Vagina (tissue), 2 donors: Measurements from ENCODE around the gene LTBP3. TPM values are rescaled to one million over a fixed set of nuclear protein-coding genes. Genes with fewer than 3 reads are reported as not detected.

Experiments
- DNase-seq, 2 donors: peaks; one replicate each; pipeline ENCODE4 v3.0.0-alpha.2; 2017; ENCODE audit errors: extremely low spot score in 2 of 2
- H3K27ac ChIP-seq: fragments of 200-600 bp; sonication (generic); one replicate; pipeline ENCODE4 v1.5.1; 2019
- H3K27me3 ChIP-seq: fragments of 200-600 bp; sonication (generic); one replicate; pipeline ENCODE4 v1.5.1; 2019
- H3K36me3 ChIP-seq, 2 donors: fragments of 200-600 bp; sonication (generic); one replicate each; pipeline ENCODE4 v1.5.1; 2017 to 2019
- H3K4me1 ChIP-seq: fragments of 200-600 bp; sonication (generic); one replicate; pipeline ENCODE4 v1.5.1; 2019
- H3K4me3 ChIP-seq, 2 donors: fragments of 200-600 bp; sonication (generic); 1 replicate in 1 of 2; 2 replicates in 1 of 2; pipeline ENCODE4 v1.5.1; 2016 to 2019
- H3K9me3 ChIP-seq: fragments of 200-600 bp; sonication (generic); one replicate; pipeline ENCODE4 v1.5.1; 2019
- POLR2A ChIP-seq, 2 donors: fragments of 450-650 bp; IDR thresholded peaks; one replicate each; pipeline ENCODE4 v1.6.1; 2017; ENCODE audit warnings: antibody characterized with exemption in 2 of 2, mild to moderate bottlenecking in 2 of 2, moderate library complexity in 2 of 2
- POLR2AphosphoS5 ChIP-seq, 2 donors: sonication (generic); formaldehyde crosslinking; IDR thresholded peaks; one replicate each; pipeline ENCODE4 v1.9.0; 2017; ENCODE audit warnings: antibody characterized with exemption in 2 of 2, mild to moderate bottlenecking in 2 of 2, low read depth in 1 of 2; ENCODE audit not compliant: insufficient read depth in 1 of 2
- intact Hi-C: fragments of 100-400 bp; cut with DNase I; formaldehyde crosslinking; loops from one replicate; pipeline ENCODE4 v1.15.1; 2023
- total RNA-seq: library from RNA; depleted of rRNA; stranded (reverse); fragments of >200 nt; gene quantifications from one replicate; pipeline ENCODE4 v1.2.3, GENCODE V29; 2016
- TF ChIP-seq, protein P1 (sequence below), 3 experiments: fragments of 450-650 bp in 2 of 3; fragments of 200-600 bp in 1 of 3; sonication (generic) in 1 of 3; IDR thresholded peaks; one replicate each; pipeline ENCODE4 v1.5.1; 2017 to 2019; ENCODE audit warnings: antibody characterized with exemption in 3 of 3, mild to moderate bottlenecking in 2 of 3, moderate library complexity in 2 of 3

The LTBP3 gene
- total RNA-seq, 1 donor from 2014 or later, result 246 TPM

DNA sequence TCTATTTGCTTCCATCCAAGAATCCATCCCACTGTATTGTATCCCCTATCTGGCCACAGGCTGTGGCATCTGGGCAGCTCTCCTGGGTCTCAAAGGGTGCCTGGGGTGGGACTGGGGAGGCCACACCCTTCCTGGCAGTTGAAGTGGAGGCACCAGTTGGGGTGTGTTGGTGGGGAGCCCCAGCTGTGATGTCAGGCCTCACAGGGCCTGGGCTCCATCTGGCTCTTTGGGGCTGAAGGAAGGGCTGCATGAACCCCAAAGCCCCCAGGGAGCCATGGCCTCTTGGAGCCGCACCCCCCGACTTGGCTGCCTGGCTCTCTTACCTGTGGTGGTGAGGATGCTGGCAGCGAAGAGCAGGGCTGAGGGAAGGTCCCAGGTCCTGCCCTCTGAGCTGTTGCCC is 37.0 kb upstream of the LTBP3 start:
- intact Hi-C loops, result no loop called here
- TF ChIP-seq POLR2A (IDR thresholded peaks at IDR 0.05) (no peak), POLR2AphosphoS5 (IDR thresholded peaks at IDR 0.05; ENCODE audit: insufficient read depth in 1 of 2, low read depth in 1 of 2) (no peak)
- TF ChIP-seq, protein P1, sequence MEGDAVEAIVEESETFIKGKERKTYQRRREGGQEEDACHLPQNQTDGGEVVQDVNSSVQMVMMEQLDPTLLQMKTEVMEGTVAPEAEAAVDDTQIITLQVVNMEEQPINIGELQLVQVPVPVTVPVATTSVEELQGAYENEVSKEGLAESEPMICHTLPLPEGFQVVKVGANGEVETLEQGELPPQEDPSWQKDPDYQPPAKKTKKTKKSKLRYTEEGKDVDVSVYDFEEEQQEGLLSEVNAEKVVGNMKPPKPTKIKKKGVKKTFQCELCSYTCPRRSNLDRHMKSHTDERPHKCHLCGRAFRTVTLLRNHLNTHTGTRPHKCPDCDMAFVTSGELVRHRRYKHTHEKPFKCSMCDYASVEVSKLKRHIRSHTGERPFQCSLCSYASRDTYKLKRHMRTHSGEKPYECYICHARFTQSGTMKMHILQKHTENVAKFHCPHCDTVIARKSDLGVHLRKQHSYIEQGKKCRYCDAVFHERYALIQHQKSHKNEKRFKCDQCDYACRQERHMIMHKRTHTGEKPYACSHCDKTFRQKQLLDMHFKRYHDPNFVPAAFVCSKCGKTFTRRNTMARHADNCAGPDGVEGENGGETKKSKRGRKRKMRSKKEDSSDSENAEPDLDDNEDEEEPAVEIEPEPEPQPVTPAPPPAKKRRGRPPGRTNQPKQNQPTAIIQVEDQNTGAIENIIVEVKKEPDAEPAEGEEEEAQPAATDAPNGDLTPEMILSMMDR (IDR thresholded peaks at IDR 0.05), result no peak
- DNase-seq, result no peak
- Histone ChIP-seq H3K4me3 (no peak overlapping the region), H3K27me3 (no peaks in the 10 kb centered on the region), H3K9me3 (no peaks in the 10 kb centered on the region), H3K27ac (peak overlapping the region; percentile 70), H3K4me1 (peaks cover 38% of the 10 kb centered on the region), H3K36me3 (peaks cover 0 to 23% of the 10 kb centered on the region in 2 donors)

DNA sequence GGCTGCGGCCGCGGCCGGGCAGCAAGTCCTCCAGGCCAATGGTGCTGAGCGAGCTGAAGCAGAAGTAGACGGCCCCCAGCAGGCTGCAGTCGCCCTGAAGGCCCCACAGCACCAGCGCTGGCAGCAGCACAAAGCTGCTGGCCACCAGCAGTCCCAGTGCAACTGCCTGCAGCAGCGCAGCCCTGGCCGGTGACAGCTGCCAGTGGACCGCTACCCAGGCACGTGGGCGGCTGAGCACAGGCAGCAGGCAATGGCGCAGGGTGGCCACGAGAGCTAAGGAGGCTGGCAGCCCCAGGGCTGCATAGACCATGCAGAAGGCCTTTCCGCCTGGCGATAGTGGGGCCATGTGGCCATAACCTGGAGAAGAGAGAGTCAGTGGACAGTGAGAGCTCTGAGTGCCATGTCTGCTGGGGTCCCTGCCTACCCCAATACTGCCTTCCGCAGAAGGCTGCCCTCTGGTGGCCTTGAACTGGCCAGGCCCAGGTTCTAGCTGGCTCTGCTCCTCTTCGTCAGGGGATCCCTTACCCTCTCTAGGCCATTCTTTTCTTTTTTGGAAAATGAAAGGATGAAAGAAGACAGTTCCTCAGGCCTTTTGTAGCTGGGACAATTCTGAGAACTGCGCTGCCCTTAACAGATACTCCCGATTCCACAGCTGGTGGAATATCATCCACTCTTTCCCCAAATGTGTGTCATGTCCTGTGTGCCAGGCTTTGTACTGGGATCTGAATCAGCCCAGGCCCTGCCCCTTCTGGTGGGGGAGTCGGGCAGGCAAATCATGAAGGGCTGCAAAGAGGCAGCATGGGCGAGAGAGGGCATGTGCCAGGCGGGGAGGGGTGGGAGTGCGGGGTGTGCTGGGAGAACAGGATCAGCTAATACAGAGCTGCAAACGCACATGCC is 35.6 kb upstream of the LTBP3 start:
- intact Hi-C loops, result no loop called here
- Histone ChIP-seq H3K4me1 (peaks cover 38% of the 10 kb centered on the region), H3K9me3 (no peaks in the 10 kb centered on the region), H3K27ac (peak overlapping the region; percentile 21), H3K4me3 (no peak overlapping the region), H3K27me3 (no peaks in the 10 kb centered on the region), H3K36me3 (peaks cover 0 to 18% of the 10 kb centered on the region in 2 donors)
- TF ChIP-seq POLR2A (IDR thresholded peaks at IDR 0.05) (no peak), POLR2AphosphoS5 (IDR thresholded peaks at IDR 0.05; ENCODE audit: insufficient read depth in 1 of 2, low read depth in 1 of 2) (peak in 1 of 2 donors; percentile 49)
- TF ChIP-seq, protein P1 (IDR thresholded peaks at IDR 0.05), result peak in 2 of 3 experiments; percentile 45 to 49
- no peak for DNase-seq

DNA sequence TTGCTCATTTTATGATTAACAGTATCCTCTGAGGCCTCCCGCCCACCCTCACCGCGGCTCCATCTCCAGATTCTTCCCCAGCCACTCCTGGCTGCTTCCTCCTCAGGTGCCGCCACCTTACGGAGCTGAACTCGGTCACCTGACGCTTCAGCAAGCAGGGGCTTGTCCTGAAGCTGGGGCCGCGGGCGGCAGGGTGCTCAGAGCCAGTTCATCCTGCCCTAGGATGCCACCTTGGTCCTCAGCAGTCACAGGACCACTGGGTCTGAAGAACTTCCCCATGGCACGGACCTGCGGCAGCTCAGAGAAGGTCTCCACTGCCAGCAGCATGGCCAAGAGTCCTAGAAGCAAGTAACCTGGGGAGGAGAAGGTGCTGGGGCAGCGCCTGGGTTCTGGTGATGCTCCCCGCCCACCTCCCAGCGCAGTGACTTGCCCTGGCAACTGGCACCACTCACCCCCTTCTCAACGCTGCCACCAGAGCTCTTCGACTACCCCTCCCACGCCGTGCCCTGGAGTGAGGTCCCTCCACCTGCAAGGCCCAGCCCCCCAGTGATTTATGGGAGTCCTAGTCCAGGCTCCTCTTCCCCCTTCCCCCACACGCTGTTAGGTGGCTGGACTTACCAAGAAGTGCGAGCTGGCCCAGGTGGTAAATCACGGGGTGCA is 34.8 kb upstream of the LTBP3 start:
- Histone ChIP-seq H3K27me3 (no peaks in the 10 kb centered on the region), H3K4me1 (peaks cover 42% of the 10 kb centered on the region), H3K9me3 (no peaks in the 10 kb centered on the region), H3K36me3 (peaks cover 0 to 10% of the 10 kb centered on the region in 2 donors), H3K27ac (peak overlapping the region; percentile 84), H3K4me3 (peak overlapping the region in 1 of 2 donors; percentile 23)
- intact Hi-C loops, result no loop called here
- DNase-seq, result no peak
- TF ChIP-seq POLR2AphosphoS5 (IDR thresholded peaks at IDR 0.05; ENCODE audit: insufficient read depth in 1 of 2, low read depth in 1 of 2) (peak in 1 of 2 donors; percentile 18), POLR2A (IDR thresholded peaks at IDR 0.05) (no peak)
- TF ChIP-seq, protein P1 (IDR thresholded peaks at IDR 0.05), result no peak

DNA sequence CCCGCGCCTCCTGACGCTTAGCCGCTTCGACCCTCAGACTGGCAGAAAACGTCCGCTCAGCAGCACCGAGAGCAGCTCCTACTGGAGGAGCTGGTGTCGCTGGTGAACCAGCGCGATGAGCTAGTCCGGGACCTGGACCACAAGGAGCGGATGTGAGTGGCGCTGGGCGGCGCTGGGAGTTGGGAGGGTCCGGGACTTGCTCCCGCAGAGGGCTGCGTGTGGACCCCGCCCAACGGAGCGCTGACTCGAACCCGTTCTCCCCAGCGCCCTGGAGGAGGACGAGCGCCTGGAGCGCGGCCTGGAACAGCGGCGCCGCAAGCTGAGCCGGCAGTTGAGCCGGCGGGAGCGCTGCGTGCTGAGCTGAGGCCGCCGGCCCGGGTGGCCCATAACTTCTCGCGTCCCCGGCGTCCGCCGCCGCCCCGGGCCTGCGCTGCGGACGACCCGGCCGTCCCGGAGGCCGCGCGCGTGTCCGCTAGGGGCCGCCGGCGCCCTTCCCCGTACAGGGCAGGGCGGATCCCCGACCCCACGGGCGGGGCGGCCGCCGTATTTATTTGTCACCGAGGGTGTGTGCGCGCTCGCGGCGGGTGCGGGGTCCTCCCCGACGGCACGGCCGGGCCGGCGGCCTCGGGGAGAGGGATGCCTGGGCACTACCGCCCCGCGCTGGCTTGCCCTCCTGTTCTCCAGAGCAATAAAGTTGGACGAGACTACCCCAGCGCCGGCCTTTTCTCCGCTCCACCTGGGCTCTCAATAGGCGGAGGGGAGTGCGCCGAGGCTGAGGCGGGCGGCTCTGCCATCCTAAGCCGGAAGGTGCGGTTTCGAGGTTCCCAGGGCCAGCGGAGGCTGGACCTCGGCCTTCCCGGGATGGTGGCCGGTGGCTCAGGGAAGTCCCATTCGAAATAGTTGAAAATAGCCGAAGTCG is 34.0 kb upstream of the LTBP3 start:
- Histone ChIP-seq H3K9me3 (no peaks in the 10 kb centered on the region), H3K27ac (peak overlapping the region; percentile 84), H3K27me3 (no peaks in the 10 kb centered on the region), H3K4me1 (peaks cover 49% of the 10 kb centered on the region), H3K4me3 (peak overlapping the region in 1 of 2 donors; percentile 23), H3K36me3 (peaks cover 0 to 6% of the 10 kb centered on the region in 2 donors)
- DNase-seq, result no peak
- intact Hi-C loops, result no loop called here
- TF ChIP-seq POLR2AphosphoS5 (IDR thresholded peaks at IDR 0.05; ENCODE audit: insufficient read depth in 1 of 2, low read depth in 1 of 2) (no peak), POLR2A (IDR thresholded peaks at IDR 0.05) (no peak)
- TF ChIP-seq, protein P1 (IDR thresholded peaks at IDR 0.05), result no peak
